BLaER1 treated with 17β-estradiol and CSF1 and Interleukin-3, amounts not matched to agents 10 nM and 100 nM (cell line): ENCODE results near the gene MSANTD1.
A peak's percentile ranks its signal among the peaks of the same experiment; 100 is the strongest.

Experiments used
- H3K27ac ChIP-seq, 11 experiments: shearing (Covaris generic); formaldehyde crosslinking; 2 replicates each; pipeline ENCODE4 v1.8.1; 2022
- H3K27me3 ChIP-seq, 11 experiments: shearing (Covaris generic); formaldehyde crosslinking; 2 replicates each; pipeline ENCODE4 v1.8.1; 2022
- H3K36me3 ChIP-seq, 11 experiments: shearing (Covaris generic); formaldehyde crosslinking; 2 replicates each; pipeline ENCODE4 v1.8.1; 2022
- H3K4me1 ChIP-seq, 10 experiments: shearing (Covaris generic); formaldehyde crosslinking; 2 replicates each; pipeline ENCODE4 v1.8.1; 2022
- H3K4me2 ChIP-seq, 11 experiments: shearing (Covaris generic); formaldehyde crosslinking; 2 replicates each; pipeline ENCODE4 v1.8.1; 2022
- H3K4me3 ChIP-seq, 10 experiments: shearing (Covaris generic); formaldehyde crosslinking; 2 replicates each; pipeline ENCODE4 v1.8.1; 2022
- H3K9ac ChIP-seq, 11 experiments: shearing (Covaris generic); formaldehyde crosslinking; 2 replicates each; pipeline ENCODE4 v1.8.1; 2022
- H3K9me3 ChIP-seq, 11 experiments: shearing (Covaris generic); formaldehyde crosslinking; replicated peaks in 1 of 11; 2 replicates each; pipeline ENCODE4 v1.8.1; 2022
- H4K20me1 ChIP-seq, 11 experiments: shearing (Covaris generic); formaldehyde crosslinking; 2 replicates each; pipeline ENCODE4 v1.8.1; 2022
- Cebpa-rat ChIP-seq, 11 experiments: shearing (Covaris generic); IDR thresholded peaks; 2 replicates each; pipeline ENCODE4 v1.8.1; 2022

The MSANTD1 gene

GRCh38 chr4:3238721-3239120 lies 10.2 kb upstream of the MSANTD1 start:
- Histone ChIP-seq H3K9ac (peak overlapping the region in 6 of 11 experiments; percentile 15 to 68 (median 55); a peak in 10 of 22 replicates), H3K27ac (peak overlapping the region in 6 of 11 experiments; percentile 2 to 77 (median 58); a peak in 9 of 22 replicates), H3K9me3 (no peaks in the 10 kb centered on the region), H3K36me3 (peaks cover 21 to 88% (median 63%) of the 10 kb centered on the region in 11 experiments; a peak in 21 of 22 replicates), H3K4me3 (peak overlapping the region in 1 of 10 experiments; percentile 28; a peak in 3 of 20 replicates), H3K27me3 (no peaks in the 10 kb centered on the region), H3K4me2 (peak overlapping the region in 10 of 11 experiments; percentile 9 to 96 (median 80); a peak in 19 of 22 replicates), H3K4me1 (peaks cover 6 to 78% (median 68%) of the 10 kb centered on the region in 10 experiments), H4K20me1 (peaks cover 0 to 99% (median 53%) of the 10 kb centered on the region in 11 experiments; a peak in 20 of 22 replicates)
- TF ChIP-seq Cebpa-rat (IDR thresholded peaks at IDR 0.05), result no peak

- Histone ChIP-seq H3K9ac (peak overlapping the region in 6 of 11 experiments; percentile 15 to 68 (median 55); a peak in 11 of 22 replicates), H3K9me3 (no peaks in the 10 kb centered on the region), H3K27ac (peak overlapping the region in 7 of 11 experiments; percentile 2 to 77 (median 51); a peak in 9 of 22 replicates), H3K4me3 (peak overlapping the region in 2 of 10 experiments; percentile 24 to 28; a peak in 4 of 20 replicates), H3K4me2 (peak overlapping the region in 9 of 11 experiments; percentile 52 to 96 (median 82); a peak in 19 of 22 replicates), H4K20me1 (peaks cover 0 to 99% (median 59%) of the 10 kb centered on the region in 11 experiments; a peak in 20 of 22 replicates), H3K27me3 (no peaks in the 10 kb centered on the region), H3K4me1 (peaks cover 11 to 84% (median 74%) of the 10 kb centered on the region in 10 experiments), H3K36me3 (peaks cover 15 to 82% (median 58%) of the 10 kb centered on the region in 11 experiments; a peak in 21 of 22 replicates)
- TF ChIP-seq Cebpa-rat (IDR thresholded peaks at IDR 0.05), result no peak
Measured at GRCh38 chr4:3239303-3239702, 9.7 kb upstream of the MSANTD1 start.

GRCh38 chr4:3239998-3240920 lies 8.7 kb upstream of the MSANTD1 start:
- no peaks in the 10 kb centered on the region for H3K9me3 ChIP-seq
- peak overlapping the region in 5 of 11 experiments; percentile 15 to 77 (median 65); a peak in 8 of 22 replicates for H3K27ac ChIP-seq
- peaks cover 6 to 72% (median 52%) of the 10 kb centered on the region in 11 experiments; a peak in 21 of 22 replicates for H3K36me3 ChIP-seq
- peak overlapping the region in 3 of 11 experiments; percentile 59 to 68 (median 66); a peak in 6 of 22 replicates for H3K9ac ChIP-seq
- H3K27me3 ChIP-seq, result no peaks in the 10 kb centered on the region
- peaks cover 18 to 94% (median 83%) of the 10 kb centered on the region in 10 experiments for H3K4me1 ChIP-seq
- H3K4me2 ChIP-seq, result peak overlapping the region in 8 of 11 experiments; percentile 69 to 96 (median 86); a peak in 16 of 22 replicates
- no peak overlapping the region for H3K4me3 ChIP-seq
- TF ChIP-seq Cebpa-rat (IDR thresholded peaks at IDR 0.05), result no peak
- peaks cover 0 to 99% (median 62%) of the 10 kb centered on the region in 11 experiments; a peak in 20 of 22 replicates for H4K20me1 ChIP-seq

- Histone ChIP-seq H3K4me3 (no peak overlapping the region), H3K36me3 (peaks cover 0 to 65% (median 44%) of the 10 kb centered on the region in 11 experiments; a peak in 19 of 22 replicates), H3K9me3 (no peaks in the 10 kb centered on the region), H3K27ac (peak overlapping the region in 1 of 11 experiments; percentile 71; a peak in 1 of 22 replicates), H3K4me2 (peak overlapping the region in 7 of 11 experiments; percentile 78 to 96 (median 90); a peak in 11 of 22 replicates), H3K9ac (0 out of 22 replicates have a peak overlapping the region, but pooled peaks of 2 of the 11 experiments have one; percentile 29 to 68), H3K27me3 (no peaks in the 10 kb centered on the region), H3K4me1 (peaks cover 25 to 98% (median 88%) of the 10 kb centered on the region in 10 experiments), H4K20me1 (peaks cover 0 to 100% (median 62%) of the 10 kb centered on the region in 11 experiments; a peak in 20 of 22 replicates)
- TF ChIP-seq Cebpa-rat (IDR thresholded peaks at IDR 0.05), result no peak
Measured at GRCh38 chr4:3240936-3241522, 7.9 kb upstream of the MSANTD1 start.

- Histone ChIP-seq H3K27me3 (no peaks in the 10 kb centered on the region), H3K4me1 (peaks cover 32 to 98% (median 90%) of the 10 kb centered on the region in 10 experiments), H4K20me1 (peaks cover 0 to 100% (median 62%) of the 10 kb centered on the region in 11 experiments; a peak in 20 of 22 replicates), H3K9ac (no peak overlapping the region), H3K9me3 (no peaks in the 10 kb centered on the region), H3K4me3 (no peak overlapping the region), H3K36me3 (peaks cover 0 to 55% (median 35%) of the 10 kb centered on the region in 11 experiments; a peak in 18 of 22 replicates), H3K4me2 (peak overlapping the region in 3 of 11 experiments; percentile 82 to 96 (median 93); a peak in 4 of 22 replicates), H3K27ac (no peak overlapping the region)
- TF ChIP-seq Cebpa-rat (IDR thresholded peaks at IDR 0.05), result no peak
Measured at GRCh38 chr4:3241898-3242524, 6.9 kb upstream of the MSANTD1 start.

GRCh38 chr4:3243136-3243780 lies 5.7 kb upstream of the MSANTD1 start:
- no peak for TF ChIP-seq Cebpa-rat (IDR thresholded peaks at IDR 0.05)
- Histone ChIP-seq H3K4me3 (no peak overlapping the region), H4K20me1 (peaks cover 0 to 99% (median 51%) of the 10 kb centered on the region in 11 experiments; a peak in 20 of 22 replicates), H3K36me3 (peaks cover 0 to 45% (median 32%) of the 10 kb centered on the region in 11 experiments; a peak in 18 of 22 replicates), H3K9ac (peak overlapping the region in 4 of 11 experiments; percentile 19 to 38 (median 32); a peak in 4 of 22 replicates), H3K9me3 (no peaks in the 10 kb centered on the region), H3K27me3 (no peaks in the 10 kb centered on the region), H3K4me2 (peak overlapping the region; percentile 39 to 89 (median 79)), H3K4me1 (peaks cover 32 to 92% (median 83%) of the 10 kb centered on the region in 10 experiments), H3K27ac (peak overlapping the region in 5 of 11 experiments; percentile 1 to 43 (median 17); a peak in 6 of 22 replicates)

GRCh38 chr4:3244002-3244401 lies 5.0 kb upstream of the MSANTD1 start:
- Histone ChIP-seq H3K4me2 (peak overlapping the region; percentile 39 to 89 (median 79)), H3K36me3 (peaks cover 0 to 40% (median 27%) of the 10 kb centered on the region in 11 experiments; a peak in 18 of 22 replicates), H3K4me3 (no peak overlapping the region), H3K4me1 (peaks cover 31 to 89% (median 75%) of the 10 kb centered on the region in 10 experiments), H3K27me3 (no peaks in the 10 kb centered on the region), H3K9ac (peak overlapping the region in 4 of 11 experiments; percentile 4 to 38 (median 28); a peak in 3 of 22 replicates), H3K9me3 (no peaks in the 10 kb centered on the region), H4K20me1 (peaks cover 0 to 97% (median 46%) of the 10 kb centered on the region in 11 experiments; a peak in 20 of 22 replicates), H3K27ac (peak overlapping the region in 4 of 11 experiments; percentile 1 to 43 (median 14); a peak in 5 of 22 replicates)
- no peak for TF ChIP-seq Cebpa-rat (IDR thresholded peaks at IDR 0.05)
